Right renal pelvis (tissue), 4 donors: Measurements from ENCODE around the gene ARHGAP40. TPM values are rescaled to one million over a fixed set of nuclear protein-coding genes. Genes with fewer than 3 reads are reported as not detected.

Experiments used
- DNase-seq, 4 donors: peaks; one replicate each; pipeline ENCODE4 v3.0.0-alpha.2; 2013; ENCODE audit warnings: low read depth in 4 of 4, low spot score in 3 of 4, missing footprints in 1 of 4
- polyA plus RNA-seq, 4 donors: library from polyadenylated mRNA; unstranded; fragments of 120-200 nt; gene quantifications; one replicate each; pipeline ENCODE4 v1.2.1, GENCODE V29; 2013; ENCODE audit not compliant: insufficient read length in 4 of 4

The ARHGAP40 gene
- polyA plus RNA-seq, result 1 to 10 TPM in 2 of 4 donors, under 1 TPM in 2; 0.45 to 2.4 (median 1.1) TPM

- peak in 1 of 4 donors; percentile 12 for DNase-seq
Observed at GRCh38 chr20:38601216-38602184, at the start of gene ARHGAP40. ARHGAP40 (plus strand) TSS chr20:38601809.

GRCh38 chr20:38554986-38555385 is 46.6 kb upstream of the ARHGAP40 start:
- DNase-seq, result no peak

GRCh38 chr20:38555395-38555794 is 46.2 kb upstream of the ARHGAP40 start:
- no peak for DNase-seq

- DNase-seq, result no peak
Observed at GRCh38 chr20:38557174-38557573, 44.4 kb upstream of the ARHGAP40 start.

GRCh38 chr20:38558596-38559360 is 42.8 kb upstream of the ARHGAP40 start:
- no peak for DNase-seq

- DNase-seq, result no peak
Observed at GRCh38 chr20:38559764-38560163, 41.8 kb upstream of the ARHGAP40 start.

GRCh38 chr20:38563802-38564431 is 37.7 kb upstream of the ARHGAP40 start:
- no peak for DNase-seq

GRCh38 chr20:38564680-38565079 is 36.9 kb upstream of the ARHGAP40 start:
- no peak for DNase-seq

- no peak for DNase-seq
Observed at GRCh38 chr20:38566036-38566598, 35.5 kb upstream of the ARHGAP40 start.

GRCh38 chr20:38569747-38570525 is 31.7 kb upstream of the ARHGAP40 start:
- no peak for DNase-seq

GRCh38 chr20:38573413-38573812 is 28.2 kb upstream of the ARHGAP40 start:
- no peak for DNase-seq

GRCh38 chr20:38579219-38579910 is 22.2 kb upstream of the ARHGAP40 start:
- DNase-seq, result no peak

- DNase-seq, result no peak
Observed at GRCh38 chr20:38579921-38580320, 21.7 kb upstream of the ARHGAP40 start.

- DNase-seq, result peak in 1 of 4 donors; percentile 23
Observed at GRCh38 chr20:38581013-38581412, 20.6 kb upstream of the ARHGAP40 start, which contains the start of gene ADIG. ADIG (plus strand) TSS chr20:38581197; CDS start chr20:38581251, 54 bp downstream.

GRCh38 chr20:38581830-38582358 is 19.7 kb upstream of the ARHGAP40 start:
- no peak for DNase-seq

GRCh38 chr20:38583306-38583705 is 18.3 kb upstream of the ARHGAP40 start:
- no peak for DNase-seq

- no peak for DNase-seq
Observed at GRCh38 chr20:38584099-38584763, 17.4 kb upstream of the ARHGAP40 start.
